SK-N-MC (cell line): Measurements from ENCODE around the gene CCDC88B.

Experiments
- EZH2 ChIP-seq: fragments of 200-600 bp; sonication (generic); IDR thresholded peaks from one replicate; pipeline ENCODE4 v1.6.1; 2017; ENCODE audit warnings: antibody characterized with exemption
- FOXP2 ChIP-seq: optimal IDR thresholded peaks from 2 replicates; pipeline ENCODE3; 2011; ENCODE audit warnings: mild to moderate bottlenecking, moderate library complexity; ENCODE audit not compliant: insufficient read depth; ENCODE audit errors: extremely low read length, control extremely low read depth
- POLR2AphosphoS5 ChIP-seq: IDR thresholded peaks from 2 replicates; pipeline ENCODE4 v1.6.1; 2012; ENCODE audit warnings: mild to moderate bottlenecking, low read depth, low read length, borderline replicate concordance

GRCh38 chr11:64294774-64295173 lies 45.2 kb upstream of the CCDC88B start:
- TF ChIP-seq EZH2 (no peak), POLR2AphosphoS5 (no peak), FOXP2 (no peak)
